Peyer's patch (tissue), 4 donors: ENCODE results near the gene MRPL14.

Source experiments
- CTCF ChIP-seq, 6 experiments: fragments of 450-650 bp in 4 of 6; fragments of 200-600 bp in 2 of 6; sonication (generic) in 1 of 6; IDR thresholded peaks; one replicate each; pipeline ENCODE4 v1.5.1; 2017 to 2019; ENCODE audit warnings: antibody characterized with exemption in 6 of 6, mild to moderate bottlenecking in 3 of 6, moderate library complexity in 1 of 6
- POLR2A ChIP-seq, 2 donors: fragments of 450-650 bp; IDR thresholded peaks; one replicate each; pipeline ENCODE4 v1.5.1; 2017; ENCODE audit warnings: antibody characterized with exemption in 2 of 2, mild to moderate bottlenecking in 2 of 2, moderate library complexity in 2 of 2

DNA sequence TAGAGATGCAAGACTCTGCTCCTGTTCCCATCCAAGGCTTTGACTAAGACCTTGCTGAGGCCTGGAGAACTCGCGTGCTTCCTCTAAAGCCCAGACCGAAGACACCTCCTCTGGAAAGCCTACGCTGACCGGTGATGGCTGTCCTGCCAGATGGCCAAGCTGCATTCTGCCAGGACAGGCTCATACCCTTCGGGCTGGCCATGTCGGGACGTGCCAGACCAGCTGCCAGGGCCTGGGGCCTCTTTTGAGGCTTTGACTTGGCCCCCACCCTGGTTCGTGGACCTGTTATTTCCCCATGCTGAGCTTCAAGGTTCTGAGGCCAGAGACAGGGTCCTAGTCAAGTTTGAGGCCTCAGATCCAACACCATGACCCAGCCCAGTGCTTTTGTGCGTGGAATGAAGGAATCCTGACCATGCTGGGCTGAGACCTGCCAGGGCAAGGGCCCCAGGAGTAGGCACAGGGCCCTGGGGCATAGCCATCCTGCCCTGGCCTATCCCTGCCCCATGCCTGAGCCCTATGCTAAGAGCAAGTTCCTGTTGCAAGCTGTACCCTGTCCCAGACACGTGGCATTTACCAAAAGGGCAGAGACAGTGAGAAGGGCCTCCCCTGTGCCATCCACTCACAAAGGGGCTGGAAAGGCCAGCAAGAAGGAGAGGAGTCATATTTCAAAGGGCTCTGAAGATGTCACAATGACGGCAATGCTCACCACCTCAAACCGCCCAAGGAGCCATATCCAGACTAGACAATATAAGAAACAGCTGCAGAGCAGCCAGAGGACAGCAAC lies 42.8 kb downstream of the MRPL14 start:
- no peak for TF ChIP-seq CTCF (IDR thresholded peaks at IDR 0.05)
- no peak for TF ChIP-seq POLR2A (IDR thresholded peaks at IDR 0.05)
